PC-3 (cell line): Measurements from ENCODE around the gene SVBP. TPM values are rescaled to one million over a fixed set of nuclear protein-coding genes. Genes with fewer than 3 reads are reported as not detected.

ENCODE experiments used
- ATAC-seq: fragments of 200-7000 bp; cut with Tn5 transposase; 2 replicates; pipeline ENCODE4 v1.9.1; 2020; ENCODE audit warnings: mild to moderate bottlenecking, moderate library complexity
- BruUV-seq: library from RNA; stranded (reverse); fragments of 400-500 nt; replicated peaks from 2 replicates; lab custom pipeline; 2021; lab: Mats Ljungman, UMichigan
- CTCF ChIA-PET: fragments of 300-600 bp; sonication (Branson Sonifier 250); formaldehyde crosslinking; loops from one replicate; lab custom pipeline; 2022; ENCODE audit warnings: antibody characterized with exemption; lab: Charles Lee
- POLR2A ChIA-PET: fragments of 300-600 bp; sonication (Branson Sonifier 250); formaldehyde crosslinking; loops from one replicate; lab custom pipeline; 2022; ENCODE audit warnings: antibody characterized with exemption; ENCODE audit not compliant: unreplicated experiment; lab: Charles Lee
- DNase-seq: peaks from one replicate; pipeline ENCODE4 v3.0.0-alpha.2; 2015
- H2AFZ ChIP-seq: fragments of 300-600 bp; sonication (generic); 2 replicates; pipeline ENCODE4 v1.6.0; 2016; ENCODE audit warnings: antibody characterized with exemption, low read length
- H3F3A ChIP-seq: fragments of 300-600 bp; sonication (generic); one replicate; pipeline ENCODE4 v1.6.0; 2017; ENCODE audit warnings: antibody characterized with exemption, low read length, control low read depth, mild to moderate bottlenecking; ENCODE audit not compliant: unreplicated experiment
- H3K27ac ChIP-seq: fragments of 300-600 bp; sonication (generic); 2 replicates; pipeline ENCODE4 v1.5.1; 2016; ENCODE audit warnings: mild to moderate bottlenecking, low read length
- H3K27me3 ChIP-seq: fragments of 300-600 bp; sonication (generic); 2 replicates; pipeline ENCODE4 v1.6.1; 2016; ENCODE audit warnings: low read length, mixed read lengths
- H3K36me3 ChIP-seq: fragments of 300-600 bp; sonication (generic); 2 replicates; pipeline ENCODE4 v1.6.1; 2016; ENCODE audit warnings: low read depth, mixed run types, low read length, mixed read lengths
- H3K4me1 ChIP-seq: fragments of 300-600 bp; sonication (generic); 2 replicates; pipeline ENCODE4 v1.5.1; 2016; ENCODE audit warnings: low read length; ENCODE audit not compliant: insufficient read depth
- H3K4me2 ChIP-seq: fragments of 300-600 bp; sonication (generic); 2 replicates; pipeline ENCODE4 v1.6.0; 2016; ENCODE audit warnings: low read length
- H3K4me3 ChIP-seq: fragments of 300-600 bp; sonication (generic); 2 replicates; pipeline ENCODE4 v1.5.1; 2016; ENCODE audit warnings: mild to moderate bottlenecking, low read length, mixed read lengths
- H3K79me2 ChIP-seq: fragments of 300-600 bp; sonication (generic); 2 replicates; pipeline ENCODE4 v1.6.1; 2017; ENCODE audit warnings: low read length, mixed read lengths
- H3K9ac ChIP-seq: fragments of 300-600 bp; sonication (generic); 2 replicates; pipeline ENCODE4 v1.6.0; 2016; ENCODE audit warnings: mild to moderate bottlenecking, low read length
- H3K9me2 ChIP-seq: fragments of 300-600 bp; sonication (generic); replicated peaks from 2 replicates; pipeline ENCODE4 v1.6.1; 2016; ENCODE audit warnings: mixed run types, low read length, mixed read lengths
- H3K9me3 ChIP-seq: fragments of 300-600 bp; sonication (generic); 2 replicates; pipeline ENCODE4 v1.6.1; 2016; ENCODE audit warnings: low read length, mixed read lengths
- H4K20me1 ChIP-seq: fragments of 300-600 bp; sonication (generic); 2 replicates; pipeline ENCODE4 v1.6.1; 2016; ENCODE audit warnings: low read length, mixed read lengths
- EZH2 ChIP-seq: fragments of 300-600 bp; sonication (generic); IDR thresholded peaks from one replicate; pipeline ENCODE4 v1.6.1; 2017; ENCODE audit warnings: antibody characterized with exemption, mild to moderate bottlenecking, low read length; ENCODE audit not compliant: unreplicated experiment
- EZH2phosphoT487 ChIP-seq: fragments of 300-600 bp; sonication (generic); IDR thresholded peaks from 2 replicates; pipeline ENCODE4 v1.6.1; 2018; ENCODE audit warnings: mild to moderate bottlenecking, antibody characterized with exemption, low read length, borderline replicate concordance
- intact Hi-C: fragments of 100-400 bp; cut with micrococcal nuclease; formaldehyde crosslinking; loops from 2 replicates; pipeline ENCODE4 v1.9.0; 2023
- total RNA-seq: library from RNA; depleted of rRNA; stranded (reverse); fragments of >200 nt; gene quantifications from 2 replicates; pipeline ENCODE4 v1.2.3, GENCODE V29; 2014
- TF ChIP-seq, protein P1 (sequence below): fragments of 300-600 bp; sonication (generic); conservative IDR thresholded peaks from 2 replicates; pipeline ENCODE4 v1.5.1; 2017; ENCODE audit warnings: antibody characterized with exemption, low read depth, mild to moderate bottlenecking, low read length

SVBP gene
- total RNA-seq, 1 experiment from 2014 or later = 39.7 TPM

DNA sequence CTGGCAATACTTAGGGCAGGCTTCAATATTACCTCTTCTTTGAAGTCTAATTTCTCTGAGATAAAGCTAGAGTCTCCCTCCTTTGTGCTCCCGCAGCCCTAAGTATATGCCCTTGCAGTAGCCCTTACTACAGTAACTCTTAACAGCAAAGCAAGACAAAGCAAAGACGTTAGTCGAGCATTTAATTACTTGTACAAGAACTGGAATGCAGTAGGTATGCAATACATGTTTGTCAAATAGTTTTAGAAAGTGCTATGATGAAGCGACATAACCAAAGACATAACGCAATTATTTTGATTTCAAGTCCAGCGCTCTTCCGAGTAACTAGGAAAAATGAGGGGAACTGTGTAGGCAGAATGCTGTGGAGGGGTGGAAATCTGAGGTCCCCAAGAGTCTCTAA, 51.9 kb downstream of the SVBP start:
- peak overlapping the region; percentile 89 for H3K4me3 ChIP-seq
- peaks cover 22% of the 10 kb centered on the region for H3K4me1 ChIP-seq
- peaks cover 55% of the 10 kb centered on the region for H3K79me2 ChIP-seq
- ChIA-PET POLR2A (interaction anchor here (0.6 kb wide), 1 partner anchor 54 kb away, joined by 4 read pairs; no protein-coding TSS in a partner anchor), CTCF (interaction anchor here (0.5 to 2.0 kb wide), 3 partner anchors 13 to 308 kb away, joined by 4 to 8 read pairs (median 6); no protein-coding TSS in a partner anchor)
- peaks cover 6% of the 10 kb centered on the region; the same call in 1 of the 2 replicates for H4K20me1 ChIP-seq
- DNase-seq (no peak), ATAC-seq (no peak)
- no peaks in the 10 kb centered on the region for H3K27me3 ChIP-seq
- no peaks in the 10 kb centered on the region for H3K9me3 ChIP-seq
- H3K36me3 ChIP-seq = no peaks in the 10 kb centered on the region
- no peak overlapping the region for H3K27ac ChIP-seq
- H2AFZ ChIP-seq = peak overlapping the region; percentile 96
- H3F3A ChIP-seq = no peaks in the 10 kb centered on the region
- peak overlapping the region; percentile 78 for H3K4me2 ChIP-seq
- BruUV-seq = TSS peak; percentile 55
- intact Hi-C loops = loop anchor here (5.0 to 10.0 kb wide), 3 partner anchors 52 to 430 kb away; partner anchors contain the start of genes ERMAP, FOXJ3 and SVBP
- no peak for TF ChIP-seq EZH2
- TF ChIP-seq EZH2phosphoT487 = no peak
- TF ChIP-seq, protein P1, sequence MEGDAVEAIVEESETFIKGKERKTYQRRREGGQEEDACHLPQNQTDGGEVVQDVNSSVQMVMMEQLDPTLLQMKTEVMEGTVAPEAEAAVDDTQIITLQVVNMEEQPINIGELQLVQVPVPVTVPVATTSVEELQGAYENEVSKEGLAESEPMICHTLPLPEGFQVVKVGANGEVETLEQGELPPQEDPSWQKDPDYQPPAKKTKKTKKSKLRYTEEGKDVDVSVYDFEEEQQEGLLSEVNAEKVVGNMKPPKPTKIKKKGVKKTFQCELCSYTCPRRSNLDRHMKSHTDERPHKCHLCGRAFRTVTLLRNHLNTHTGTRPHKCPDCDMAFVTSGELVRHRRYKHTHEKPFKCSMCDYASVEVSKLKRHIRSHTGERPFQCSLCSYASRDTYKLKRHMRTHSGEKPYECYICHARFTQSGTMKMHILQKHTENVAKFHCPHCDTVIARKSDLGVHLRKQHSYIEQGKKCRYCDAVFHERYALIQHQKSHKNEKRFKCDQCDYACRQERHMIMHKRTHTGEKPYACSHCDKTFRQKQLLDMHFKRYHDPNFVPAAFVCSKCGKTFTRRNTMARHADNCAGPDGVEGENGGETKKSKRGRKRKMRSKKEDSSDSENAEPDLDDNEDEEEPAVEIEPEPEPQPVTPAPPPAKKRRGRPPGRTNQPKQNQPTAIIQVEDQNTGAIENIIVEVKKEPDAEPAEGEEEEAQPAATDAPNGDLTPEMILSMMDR = no peak
- H3K9me2 ChIP-seq = no peaks in the 10 kb centered on the region
- H3K9ac ChIP-seq = peak overlapping the region; percentile 37; the same call in 1 of the 2 replicates

DNA sequence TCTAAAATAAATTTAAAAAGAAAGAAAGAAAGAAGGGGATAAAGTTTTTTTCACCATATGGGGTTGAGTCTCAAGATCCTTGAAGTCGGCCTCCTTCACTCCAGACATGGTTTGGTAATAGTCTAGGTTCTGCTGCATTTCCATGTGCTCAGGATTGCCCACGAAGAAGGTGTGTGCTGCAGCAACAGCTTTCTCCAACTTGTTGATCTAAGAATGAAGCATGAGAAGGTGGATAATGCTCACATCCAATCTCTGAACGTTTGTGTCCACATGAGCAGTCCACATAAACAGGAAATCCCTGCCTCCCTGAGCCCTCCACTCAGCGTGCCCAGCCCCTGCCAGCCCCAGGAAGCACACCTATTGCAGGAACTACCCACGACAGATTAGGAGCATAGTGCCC, 54.9 kb downstream of the SVBP start:
- H3F3A ChIP-seq = no peaks in the 10 kb centered on the region
- no TSS peak for BruUV-seq
- DNase-seq = no peak
- H3K9ac ChIP-seq = no peak overlapping the region
- H4K20me1 ChIP-seq = peaks cover 6% of the 10 kb centered on the region; the same call in 1 of the 2 replicates
- H3K27ac ChIP-seq = no peak overlapping the region
- no peaks in the 10 kb centered on the region for H3K9me3 ChIP-seq
- ChIA-PET CTCF (no interaction called here), POLR2A (no interaction called here)
- TF ChIP-seq EZH2phosphoT487 (no peak), EZH2 (no peak)
- TF ChIP-seq, protein P1 = no peak
- H2AFZ ChIP-seq = no peak overlapping the region
- intact Hi-C loops = loop anchor here (10.0 kb wide), 2 partner anchors 187 to 427 kb away; partner anchors contain the start of gene FOXJ3
- no peaks in the 10 kb centered on the region for H3K27me3 ChIP-seq
- H3K4me2 ChIP-seq = no peak overlapping the region
- peaks cover 25% of the 10 kb centered on the region for H3K79me2 ChIP-seq
- no peak overlapping the region for H3K4me3 ChIP-seq
- ATAC-seq = no peak
- H3K4me1 ChIP-seq = peaks cover 11% of the 10 kb centered on the region
- H3K9me2 ChIP-seq = no peaks in the 10 kb centered on the region
- no peaks in the 10 kb centered on the region; the same call in 1 of the 2 replicates for H3K36me3 ChIP-seq

DNA sequence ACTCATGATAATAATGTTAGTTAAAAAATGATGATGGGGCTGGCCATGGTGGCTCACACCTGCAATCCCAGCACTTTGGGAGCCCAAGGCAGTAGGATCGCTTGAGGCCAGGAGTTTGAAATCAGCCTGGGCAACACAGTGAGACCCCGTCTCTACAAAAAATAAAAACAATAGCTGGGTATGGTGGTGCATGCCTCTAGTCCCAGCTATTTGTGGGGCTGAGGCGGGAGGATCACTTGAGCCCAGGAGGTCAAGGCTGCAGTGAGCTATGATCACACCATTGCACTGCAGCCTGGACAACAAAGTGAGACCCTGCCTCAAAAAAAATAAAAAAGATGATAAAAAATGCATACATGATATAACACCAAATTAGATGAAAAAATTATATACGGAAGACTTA, 55.6 kb downstream of the SVBP start:
- BruUV-seq = no TSS peak
- no peak overlapping the region for H2AFZ ChIP-seq
- DNase-seq (no peak), ATAC-seq (no peak)
- no peaks in the 10 kb centered on the region for H3K9me3 ChIP-seq
- H3K9me2 ChIP-seq = no peaks in the 10 kb centered on the region
- intact Hi-C loops = loop anchor here (10.0 kb wide), 2 partner anchors 187 to 427 kb away; partner anchors contain the start of gene FOXJ3
- TF ChIP-seq, protein P1 = no peak
- no peak for TF ChIP-seq EZH2phosphoT487
- no peak for TF ChIP-seq EZH2
- ChIA-PET CTCF (no interaction called here), POLR2A (no interaction called here)
- no peaks in the 10 kb centered on the region for H3F3A ChIP-seq
- H3K36me3 ChIP-seq = no peaks in the 10 kb centered on the region; the same call in 1 of the 2 replicates
- H3K9ac ChIP-seq = no peak overlapping the region
- H3K79me2 ChIP-seq = peaks cover 23% of the 10 kb centered on the region
- H3K27me3 ChIP-seq = no peaks in the 10 kb centered on the region
- no peak overlapping the region for H3K4me2 ChIP-seq
- peaks cover 6% of the 10 kb centered on the region; the same call in 1 of the 2 replicates for H4K20me1 ChIP-seq
- H3K27ac ChIP-seq = no peak overlapping the region
- H3K4me1 ChIP-seq = peaks cover 11% of the 10 kb centered on the region
- no peak overlapping the region for H3K4me3 ChIP-seq
